H1 (cell line): Measurements from ENCODE around the gene PPP2R3A. TPM values are rescaled to one million over a fixed set of nuclear protein-coding genes. Genes with fewer than 3 reads are reported as not detected.

ENCODE experiments used
- CHD7 ChIP-seq: fragments of 300-600 bp; sonication (generic); IDR thresholded peaks from 2 replicates; pipeline ENCODE4 v1.7.1; 2012; ENCODE audit warnings: low read length, moderate library complexity, mild to moderate bottlenecking, inconsistent platforms; ENCODE audit not compliant: insufficient replicate concordance
- RNF2 ChIP-seq: fragments of 200-900, 300-1000 bp; sonication (generic); IDR thresholded peaks from 2 replicates; pipeline ENCODE4 v1.7.1; 2016; ENCODE audit warnings: borderline replicate concordance, low read depth, mild to moderate bottlenecking, antibody characterized with exemption, low read length; ENCODE audit not compliant: poor library complexity, severe bottlenecking; ENCODE audit errors: missing control alignments
- polyA plus RNA-seq, 7 experiments: library from polyadenylated mRNA; depleted of rRNA in 3 of 7; stranded (reverse) in 5 of 7; unstranded in 2 of 7; fragments of >200 nt in 5 of 7; fragments of 200-250 nt in 2 of 7; gene quantifications; 1 replicate in 5 of 7; 2 replicates in 1 of 7; 4 replicates in 1 of 7; pipeline versions ENCODE4 v1.2.1 to v1.2.3, GENCODE V29; 2011 to 2013; ENCODE audit warnings: missing spikeins in 2 of 7, mixed read lengths in 2 of 7
- total RNA-seq: library from RNA; stranded (reverse); fragmentation: NEBNext Ultra II Directional; extraction: Animal tissue kit (Norgen Biotek cat#: 25700); gene quantifications from 2 replicates; pipeline ENCODE4 v1.2.1, GENCODE V29; 2021

Gene PPP2R3A
- total and polyA plus RNA-seq, 2 of the 8 experiments (the other 6 are each of a cell fraction or from before 2014, with no cell fraction given) = 4.1 to 15.2 TPM

- no peak for TF ChIP-seq CHD7
- no peak for TF ChIP-seq RNF2
Observed at GRCh38 chr3:135966962-135967274, 1.4 kb downstream of the PPP2R3A start (continued).
